ENCODE measurements around the gene ADAMTS12.

DNA sequence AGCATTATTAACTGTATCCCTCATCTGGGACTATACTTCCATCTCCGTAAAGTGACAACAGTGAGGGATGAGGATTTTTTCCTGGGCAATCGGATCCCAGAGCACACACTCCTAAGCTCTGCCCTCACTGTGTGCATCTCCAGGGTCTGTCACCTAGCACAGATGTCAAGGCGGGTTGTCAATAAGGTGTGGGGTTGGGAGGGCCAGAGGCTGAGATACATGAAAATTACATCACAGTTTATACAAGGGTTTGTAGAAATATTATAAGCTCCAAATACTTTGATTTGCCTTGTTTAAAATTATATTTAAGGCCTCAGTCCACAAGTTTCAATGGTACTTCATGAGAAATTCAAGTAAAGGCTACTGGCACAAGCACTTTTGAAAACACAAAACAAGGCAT is 4.5 kb downstream of the ADAMTS12 start:
- TF ChIP-seq, protein P1, sequence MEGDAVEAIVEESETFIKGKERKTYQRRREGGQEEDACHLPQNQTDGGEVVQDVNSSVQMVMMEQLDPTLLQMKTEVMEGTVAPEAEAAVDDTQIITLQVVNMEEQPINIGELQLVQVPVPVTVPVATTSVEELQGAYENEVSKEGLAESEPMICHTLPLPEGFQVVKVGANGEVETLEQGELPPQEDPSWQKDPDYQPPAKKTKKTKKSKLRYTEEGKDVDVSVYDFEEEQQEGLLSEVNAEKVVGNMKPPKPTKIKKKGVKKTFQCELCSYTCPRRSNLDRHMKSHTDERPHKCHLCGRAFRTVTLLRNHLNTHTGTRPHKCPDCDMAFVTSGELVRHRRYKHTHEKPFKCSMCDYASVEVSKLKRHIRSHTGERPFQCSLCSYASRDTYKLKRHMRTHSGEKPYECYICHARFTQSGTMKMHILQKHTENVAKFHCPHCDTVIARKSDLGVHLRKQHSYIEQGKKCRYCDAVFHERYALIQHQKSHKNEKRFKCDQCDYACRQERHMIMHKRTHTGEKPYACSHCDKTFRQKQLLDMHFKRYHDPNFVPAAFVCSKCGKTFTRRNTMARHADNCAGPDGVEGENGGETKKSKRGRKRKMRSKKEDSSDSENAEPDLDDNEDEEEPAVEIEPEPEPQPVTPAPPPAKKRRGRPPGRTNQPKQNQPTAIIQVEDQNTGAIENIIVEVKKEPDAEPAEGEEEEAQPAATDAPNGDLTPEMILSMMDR (conservative IDR thresholded peaks at IDR 0.05 in 1 of 2, IDR thresholded peaks at IDR 0.05 in 1 of 2; ENCODE audit: extremely low read depth in 1 of 2, insufficient read depth in 1 of 2, low read depth in 1 of 2, low read length in 2 of 2) = no peak
- TF ChIP-seq EZH2 (IDR thresholded peaks at IDR 0.05; ENCODE audit: borderline replicate concordance, low read length) = no peak
